Stimulated activated CD8-positive, alpha-beta memory T cell treated with anti-CD3 and anti-CD28 coated beads, Interleukin-12 subunit alpha, Interleukin-12 subunit beta, amount 100 ng/mL, for 4 hours (primary cell): Measurements from ENCODE around the gene KCNV2.
"Not testable (repeated sequence)": the region's sequence is repeated elsewhere in the genome, so short reads cannot be mapped to it uniquely, and the experiment has no call there.

Source experiments
- DNase-seq: peaks from one replicate; pipeline ENCODE4 v3.0.0-alpha.2; 2020; ENCODE audit warnings: low read depth

The KCNV2 gene

DNA sequence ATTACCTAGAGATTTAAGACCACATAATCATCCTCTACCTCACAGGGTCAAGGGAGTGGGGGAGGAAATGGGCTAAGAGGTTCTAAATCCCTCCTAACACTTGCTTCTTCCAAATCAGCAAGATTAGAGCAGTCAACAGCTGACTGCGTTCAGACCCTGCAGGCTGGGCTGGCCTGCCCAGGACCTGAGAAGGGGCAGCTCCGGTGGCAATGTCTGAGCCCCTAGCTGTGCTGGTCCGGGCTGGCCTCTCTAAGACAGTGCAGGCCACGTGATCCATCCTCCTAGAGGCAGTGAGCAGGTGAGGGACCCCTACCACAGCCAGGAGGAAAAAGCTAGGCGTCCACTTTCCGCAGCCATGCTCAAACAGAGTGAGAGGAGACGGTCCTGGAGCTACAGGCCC is at the start of gene KCNV2:
TSS of gene KCNV2 (plus strand) at position 126 of the 400 bp plus-strand sequence. CDS start at position 356, 230 bp downstream.
- no peak for DNase-seq

DNA sequence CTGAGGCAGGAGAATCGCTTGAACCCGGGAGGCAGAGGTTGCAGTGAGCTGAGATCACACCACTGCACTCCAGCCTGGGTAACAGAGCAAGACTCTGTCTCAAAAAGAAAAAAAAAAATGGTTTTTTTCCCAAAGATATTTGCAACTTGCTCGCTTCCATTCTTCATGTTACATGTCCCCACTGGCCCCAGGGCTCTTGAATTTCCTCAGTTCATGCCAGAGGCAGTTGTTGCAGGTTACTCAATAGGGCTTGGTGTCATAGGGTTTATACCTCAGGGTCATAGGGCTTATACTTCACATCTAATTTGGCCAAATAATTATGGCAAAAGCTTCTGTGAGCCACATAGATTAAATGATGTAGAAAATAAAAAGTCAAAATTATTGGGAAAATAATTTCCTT is 44.1 kb upstream of the KCNV2 start:
- no peak for DNase-seq

GRCh38 chr9:2674141-2674824 is 43.0 kb upstream of the KCNV2 start:
- no peak for DNase-seq

GRCh38 chr9:2675834-2676233 is 41.5 kb upstream of the KCNV2 start:
- DNase-seq = no peak

DNA sequence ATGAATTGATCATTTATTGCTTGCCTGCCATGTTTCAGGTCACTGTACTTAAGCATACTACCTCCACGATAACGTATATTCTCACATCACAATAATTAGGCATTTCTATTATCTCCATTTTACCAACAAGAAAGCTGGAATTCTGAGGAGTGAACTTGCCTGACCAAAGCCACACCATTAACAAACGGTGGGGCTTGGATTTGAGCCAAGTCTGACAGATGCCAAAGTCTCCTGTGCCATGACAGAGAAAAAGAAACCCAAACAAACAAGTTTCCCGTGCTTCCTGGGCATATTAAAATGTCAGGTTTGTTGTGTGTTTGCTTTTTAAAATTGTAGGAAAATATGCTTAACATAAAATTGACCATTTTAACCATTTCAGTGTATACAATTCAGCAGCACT is 40.8 kb upstream of the KCNV2 start:
- no peak for DNase-seq

DNA sequence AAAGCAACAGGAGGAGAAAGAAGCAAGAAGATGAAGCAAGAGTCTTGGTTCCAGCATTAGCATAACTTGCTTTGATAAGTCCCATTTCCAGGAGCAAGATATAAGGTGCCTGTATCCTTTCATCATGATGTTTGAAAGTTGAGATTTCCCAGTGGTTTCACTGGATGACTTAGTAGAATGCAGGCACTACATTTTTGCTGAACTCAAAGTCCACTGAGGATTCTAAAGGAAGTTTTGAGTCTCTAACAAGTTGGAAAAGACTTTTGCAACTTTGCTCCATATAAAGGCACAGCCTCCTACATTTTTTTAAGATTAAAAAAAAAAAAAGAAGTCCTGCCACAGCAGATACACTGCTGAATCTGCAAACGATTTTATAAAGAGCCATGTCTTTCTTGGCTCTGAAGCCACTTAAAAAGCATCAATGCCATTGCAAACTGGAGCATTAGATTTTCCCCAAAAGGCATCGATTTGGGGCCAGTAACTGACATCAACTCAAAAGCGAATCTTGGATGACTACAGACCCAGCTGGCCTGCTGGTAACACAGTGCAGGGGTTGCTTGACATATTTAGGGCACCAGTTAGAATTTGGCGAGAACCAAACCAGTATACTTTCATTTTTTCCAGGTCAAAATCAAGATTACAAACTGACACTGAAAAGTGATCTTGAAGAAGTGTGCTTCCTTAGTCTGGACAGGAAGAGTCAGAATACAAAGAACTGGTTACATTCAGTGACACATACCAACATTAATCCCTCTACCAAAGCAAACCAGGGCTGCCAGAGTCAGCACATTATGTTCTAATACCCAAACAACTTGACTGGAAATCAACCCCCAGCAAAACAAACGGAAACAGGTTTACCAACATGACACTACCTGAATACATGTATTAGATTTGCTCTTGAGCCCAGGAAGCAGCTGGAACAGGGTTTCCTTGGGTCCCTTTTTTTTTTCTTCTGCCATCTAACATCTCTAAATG is 39.1 kb upstream of the KCNV2 start:
- DNase-seq = no peak

- no peak for DNase-seq
These were observed 38.3 kb upstream of the KCNV2 start for GRCh38 chr9:2679011-2679410.

- no peak for DNase-seq
These were observed 35.3 kb upstream of the KCNV2 start for GRCh38 chr9:2681981-2682380.

GRCh38 chr9:2686911-2687310 is 30.4 kb upstream of the KCNV2 start:
- DNase-seq = no peak

DNA sequence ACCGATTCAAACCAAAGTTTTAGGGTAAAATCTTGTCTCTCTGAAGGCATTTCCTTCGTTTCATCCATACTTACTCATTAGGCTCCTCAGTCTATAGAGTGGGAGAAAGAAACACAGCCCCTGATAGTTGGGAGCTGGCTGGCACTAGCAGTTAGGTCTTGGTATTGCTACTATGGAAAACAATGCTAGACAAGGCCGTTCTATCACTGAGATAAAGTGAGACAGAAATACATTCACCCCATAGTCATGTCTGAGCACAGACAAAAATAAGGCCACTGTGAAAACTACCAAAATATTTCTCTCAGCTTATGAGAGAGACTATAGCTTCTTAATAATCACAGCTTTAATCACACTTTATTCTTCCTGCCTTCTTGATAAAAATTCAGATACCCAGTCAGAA is 28.7 kb upstream of the KCNV2 start:
- no peak for DNase-seq

- no peak for DNase-seq
These were observed 26.1 kb upstream of the KCNV2 start for GRCh38 chr9:2691212-2691611.

DNA sequence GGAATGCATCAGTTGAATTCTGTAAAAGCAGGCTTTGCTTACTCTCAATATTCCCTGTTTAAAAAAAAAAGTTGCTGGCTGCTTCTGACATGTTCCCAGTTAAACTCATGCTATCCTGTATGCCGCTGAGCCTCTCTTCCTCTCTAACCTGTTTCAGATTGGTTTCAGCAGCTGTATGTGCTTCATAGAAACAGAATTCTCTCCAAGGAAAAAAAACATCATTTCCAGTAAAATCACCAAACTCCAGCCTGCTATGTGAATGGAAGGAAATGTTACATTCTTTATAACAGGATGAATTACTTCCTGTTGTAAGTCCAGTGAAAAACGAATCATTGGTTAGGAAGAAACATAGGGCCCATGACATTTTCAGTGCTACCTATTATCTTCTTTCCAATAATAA is 25.7 kb upstream of the KCNV2 start:
- DNase-seq = no peak

- no peak for DNase-seq
These were observed 24.3 kb upstream of the KCNV2 start for GRCh38 chr9:2693056-2693455.

GRCh38 chr9:2697492-2697891 is 19.8 kb upstream of the KCNV2 start:
- no peak for DNase-seq

DNA sequence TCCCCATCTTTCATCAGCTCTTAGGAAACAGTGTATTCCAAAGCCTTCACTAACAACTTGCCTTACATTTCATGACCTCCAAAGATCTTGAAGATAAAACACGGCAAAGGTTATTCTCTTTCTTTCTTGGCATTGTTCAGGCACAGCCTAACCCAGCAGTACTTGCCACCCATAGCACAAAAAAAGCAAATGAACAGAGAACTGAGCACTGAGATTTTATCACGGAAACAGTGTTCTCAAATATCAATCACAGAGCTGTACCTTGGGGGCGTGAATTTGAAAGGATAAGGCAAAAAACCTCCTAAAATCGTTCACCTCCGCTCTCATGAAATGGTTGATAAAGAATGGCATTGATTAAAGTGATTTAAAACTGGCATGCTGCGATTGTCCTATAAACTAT is 16.9 kb upstream of the KCNV2 start:
- no peak for DNase-seq

- no peak for DNase-seq
These were observed 16.3 kb upstream of the KCNV2 start for GRCh38 chr9:2700909-2701550.

DNA sequence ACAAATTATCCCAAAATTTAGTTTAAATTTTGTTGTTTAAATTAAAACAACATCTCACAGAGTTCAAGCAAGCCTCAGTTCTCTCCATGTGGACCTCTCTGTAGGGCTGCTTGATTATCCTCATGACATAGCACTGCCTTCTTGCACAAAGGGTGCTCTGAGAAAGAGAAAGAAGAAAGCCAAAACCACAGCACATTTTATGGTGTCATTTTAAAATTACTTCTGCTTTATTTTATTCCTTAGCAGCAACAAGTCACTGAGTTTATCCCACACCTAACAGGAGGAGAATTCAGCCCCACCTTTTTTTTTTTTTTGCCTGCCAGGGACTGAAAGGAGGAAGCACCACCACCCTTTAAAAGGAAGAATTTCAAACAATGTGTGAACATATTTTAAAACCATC is 12.8 kb upstream of the KCNV2 start:
- no peak for DNase-seq

- DNase-seq = not testable (repeated sequence)
These were observed 10.1 kb upstream of the KCNV2 start for GRCh38 chr9:2707256-2707655.

DNA sequence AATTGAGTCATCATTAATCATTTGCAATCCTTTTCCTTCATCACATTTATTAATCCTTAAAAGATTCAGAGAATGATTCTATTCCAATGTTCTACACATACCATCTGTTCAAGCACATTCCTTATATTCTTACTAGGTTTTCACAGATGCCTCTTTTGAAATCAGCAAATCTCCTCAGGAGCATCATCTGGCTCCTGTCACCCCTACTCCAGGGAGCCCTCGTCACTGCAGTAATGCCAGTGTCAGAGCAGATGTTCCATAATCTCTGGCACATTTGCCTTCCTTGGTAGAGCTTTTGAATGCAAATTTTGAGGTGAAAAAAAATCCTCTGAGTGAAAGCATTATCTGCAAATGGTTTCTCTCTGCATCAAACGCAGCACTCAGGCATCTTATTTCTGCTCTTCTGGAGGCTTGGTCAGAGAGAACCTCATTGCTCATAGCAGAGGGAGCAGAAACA is 7.6 kb upstream of the KCNV2 start:
- DNase-seq = no peak

DNA sequence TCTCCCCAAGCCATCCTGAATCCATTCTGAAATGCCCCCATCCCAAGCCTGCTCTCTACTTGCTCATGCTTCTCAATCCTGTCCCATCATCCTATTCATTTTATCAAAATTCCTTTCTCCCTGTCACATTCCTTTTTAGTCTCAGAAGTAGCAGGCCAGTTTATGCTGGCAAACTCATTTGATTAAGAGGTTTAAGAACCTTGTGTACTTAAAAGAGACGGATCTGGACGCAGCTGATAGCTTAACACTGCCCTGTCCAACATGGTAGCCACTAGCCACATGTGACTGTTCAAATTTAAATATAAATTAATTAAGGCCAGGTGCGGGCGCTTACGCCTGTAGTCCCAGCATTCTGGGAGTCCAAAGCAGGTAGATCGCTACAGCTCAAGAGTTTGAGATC is 5.6 kb upstream of the KCNV2 start:
- no peak for DNase-seq

- no peak for DNase-seq
These were observed 839 bp downstream of the KCNV2 start for GRCh38 chr9:2718001-2718697.

DNA sequence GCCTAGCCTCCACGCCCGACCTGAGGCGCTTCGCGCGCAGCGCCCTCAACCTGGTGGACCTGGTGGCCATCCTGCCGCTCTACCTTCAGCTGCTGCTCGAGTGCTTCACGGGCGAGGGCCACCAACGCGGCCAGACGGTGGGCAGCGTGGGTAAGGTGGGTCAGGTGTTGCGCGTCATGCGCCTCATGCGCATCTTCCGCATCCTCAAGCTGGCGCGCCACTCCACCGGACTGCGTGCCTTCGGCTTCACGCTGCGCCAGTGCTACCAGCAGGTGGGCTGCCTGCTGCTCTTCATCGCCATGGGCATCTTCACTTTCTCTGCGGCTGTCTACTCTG is 1.4 kb downstream of the KCNV2 start:
- no peak for DNase-seq
